Measurements from ENCODE around the gene SF3B3.

The SF3B3 gene

GRCh38 chr16:70574595-70575271 lies 51.1 kb downstream of the SF3B3 start:
- no peak overlapping the region for H3K27ac ChIP-seq

GRCh38 chr16:70575376-70575775 lies 51.8 kb downstream of the SF3B3 start:
- TF ChIP-seq CTCF (conservative IDR thresholded peaks at IDR 0.05), result no peak
- no peak overlapping the region for H3K27ac ChIP-seq

More at GRCh38 chr16:70574595-70575271, 51.1 kb downstream of the SF3B3 start:
- no peak for TF ChIP-seq CTCF (conservative IDR thresholded peaks at IDR 0.05)

- H3K27ac ChIP-seq, result no peak overlapping the region
- no peak for TF ChIP-seq CTCF (conservative IDR thresholded peaks at IDR 0.05)
These were observed 53.0 kb downstream of the SF3B3 start for GRCh38 chr16:70576431-70577255.

GRCh38 chr16:70577256-70577698 lies 53.7 kb downstream of the SF3B3 start:
- no peak for TF ChIP-seq CTCF (conservative IDR thresholded peaks at IDR 0.05)
- H3K27ac ChIP-seq, result no peak overlapping the region

GRCh38 chr16:70578035-70578434 lies 54.4 kb downstream of the SF3B3 start:
- no peak overlapping the region for H3K27ac ChIP-seq
- no peak for TF ChIP-seq CTCF (conservative IDR thresholded peaks at IDR 0.05)

- TF ChIP-seq CTCF (conservative IDR thresholded peaks at IDR 0.05), result no peak
- no peak overlapping the region for H3K27ac ChIP-seq
These were observed 55.6 kb downstream of the SF3B3 start for GRCh38 chr16:70579248-70579647.

Measured in VCaP (cell line).